AG04450 (cell line): Measurements from ENCODE around the gene MYOT. TPM values are rescaled to one million over a fixed set of nuclear protein-coding genes. Genes with fewer than 3 reads are reported as not detected.
"Not testable (repeated sequence)": the region's sequence is repeated elsewhere in the genome, so short reads cannot be mapped to it uniquely, and the experiment has no call there.

Experiments used
- CTCF ChIA-PET: fragments of 300-600, 350-600 bp; formaldehyde crosslinking; extraction: SDS; loops from one replicate; lab custom pipeline; 2022; ENCODE audit warnings: antibody characterized with exemption, inconsistent platforms; lab: Charles Lee
- POLR2A ChIA-PET: fragments of 350-600 bp; formaldehyde crosslinking; extraction: SDS; loops from one replicate; lab custom pipeline; 2021; ENCODE audit warnings: antibody characterized with exemption, inconsistent platforms; lab: Yijun Ruan, JAX
- DNase-seq: peaks from one replicate; pipeline ENCODE4 v3.0.0-alpha.2; 2011; ENCODE audit warnings: low read depth, low spot score
- H3K27ac ChIP-seq: one replicate; pipeline ENCODE4 v1.5.1; 2012; ENCODE audit warnings: low read depth, low read length, control low read depth
- H3K27me3 ChIP-seq: one replicate; pipeline ENCODE4 v1.6.0; 2012; ENCODE audit warnings: low read length; ENCODE audit not compliant: control insufficient read depth, insufficient read depth
- H3K4me3 ChIP-seq: 2 replicates; pipeline ENCODE4 v1.5.1; 2011; ENCODE audit warnings: mild to moderate bottlenecking, low read depth, low read length, control low read depth
- H3K9me3 ChIP-seq: 2 replicates; pipeline ENCODE4 v1.5.1; 2012; ENCODE audit warnings: low read length; ENCODE audit not compliant: control insufficient read depth, insufficient read depth
- CTCF ChIP-seq: IDR thresholded peaks from 2 replicates; pipeline ENCODE4 v1.5.1; 2011; ENCODE audit warnings: low read depth, low read length, control low read depth, inconsistent platforms
- polyA plus RNA-seq: library from polyadenylated mRNA; depleted of rRNA; stranded (reverse); fragments of >200 nt; gene quantifications from 2 replicates; pipeline ENCODE4 v1.2.3, GENCODE V29; 2011

MYOT gene
- polyA plus RNA-seq, 1 experiment: not detected

- Histone ChIP-seq H3K27ac (no peak overlapping the region), H3K27me3 (no peaks in the 10 kb centered on the region), H3K9me3 (no peaks in the 10 kb centered on the region), H3K4me3 (no peak overlapping the region; the same call in 1 of the 2 replicates)
- no peak for TF ChIP-seq CTCF
- DNase-seq: no peak
- ChIA-PET CTCF (no interaction called here), POLR2A (no interaction called here)
These were observed 9.3 kb upstream of the MYOT start for GRCh38 chr5:137858223-137858916.

GRCh38 chr5:137858954-137859353 lies 8.7 kb upstream of the MYOT start:
- no peak overlapping the region for H3K27ac ChIP-seq
- POLR2A ChIA-PET: no interaction called here

GRCh38 chr5:137862251-137862650 lies 5.4 kb upstream of the MYOT start:
- H3K27me3 ChIP-seq: no peaks in the 10 kb centered on the region
- no peak for TF ChIP-seq CTCF
- ChIA-PET CTCF (interaction anchor here (0.6 to 0.9 kb wide), 2 partner anchors 83 to 171 kb away, joined by 3 to 4 read pairs; partner anchors contain the start of gene FAM13B), POLR2A (no interaction called here)
- no peak for DNase-seq
- no peak overlapping the region for H3K27ac ChIP-seq
- H3K4me3 ChIP-seq: no peak overlapping the region
- H3K9me3 ChIP-seq: no peaks in the 10 kb centered on the region

More at GRCh38 chr5:137858954-137859353, 8.7 kb upstream of the MYOT start:
- no peak for DNase-seq
- no peak for TF ChIP-seq CTCF
- Histone ChIP-seq H3K4me3 (no peak overlapping the region), H3K9me3 (no peaks in the 10 kb centered on the region), H3K27me3 (no peaks in the 10 kb centered on the region)
- CTCF ChIA-PET: no interaction called here

- H3K9me3 ChIP-seq, POLR2A ChIA-PET, H3K4me3 ChIP-seq, H3K27me3 ChIP-seq, CTCF ChIA-PET, DNase-seq, H3K27ac ChIP-seq: not testable (repeated sequence)
These were observed 4.0 kb upstream of the MYOT start for GRCh38 chr5:137863653-137864052.

- TF ChIP-seq CTCF: no peak
- ChIA-PET CTCF (interaction anchor here (1.2 kb wide), 1 partner anchor 88 kb away, joined by 4 read pairs; no protein-coding TSS in a partner anchor), POLR2A (no interaction called here)
- H3K4me3 ChIP-seq: no peak overlapping the region
- DNase-seq: no peak
- no peak overlapping the region for H3K27ac ChIP-seq
- peaks cover 4% of the 10 kb centered on the region for H3K27me3 ChIP-seq
- no peaks in the 10 kb centered on the region for H3K9me3 ChIP-seq
These were observed 895 bp upstream of the MYOT start for GRCh38 chr5:137866541-137867388.
